ENCODE results near the gene NHEJ1. TPM values are rescaled to one million over a fixed set of nuclear protein-coding genes. Genes with fewer than 3 reads are reported as not detected.

Gene NHEJ1
- total and polyA plus RNA-seq, 2 of the 13 experiments (the other 11 are each of a cell fraction or from before 2014, with no cell fraction given): 30.0 to 30.7 TPM

DNA sequence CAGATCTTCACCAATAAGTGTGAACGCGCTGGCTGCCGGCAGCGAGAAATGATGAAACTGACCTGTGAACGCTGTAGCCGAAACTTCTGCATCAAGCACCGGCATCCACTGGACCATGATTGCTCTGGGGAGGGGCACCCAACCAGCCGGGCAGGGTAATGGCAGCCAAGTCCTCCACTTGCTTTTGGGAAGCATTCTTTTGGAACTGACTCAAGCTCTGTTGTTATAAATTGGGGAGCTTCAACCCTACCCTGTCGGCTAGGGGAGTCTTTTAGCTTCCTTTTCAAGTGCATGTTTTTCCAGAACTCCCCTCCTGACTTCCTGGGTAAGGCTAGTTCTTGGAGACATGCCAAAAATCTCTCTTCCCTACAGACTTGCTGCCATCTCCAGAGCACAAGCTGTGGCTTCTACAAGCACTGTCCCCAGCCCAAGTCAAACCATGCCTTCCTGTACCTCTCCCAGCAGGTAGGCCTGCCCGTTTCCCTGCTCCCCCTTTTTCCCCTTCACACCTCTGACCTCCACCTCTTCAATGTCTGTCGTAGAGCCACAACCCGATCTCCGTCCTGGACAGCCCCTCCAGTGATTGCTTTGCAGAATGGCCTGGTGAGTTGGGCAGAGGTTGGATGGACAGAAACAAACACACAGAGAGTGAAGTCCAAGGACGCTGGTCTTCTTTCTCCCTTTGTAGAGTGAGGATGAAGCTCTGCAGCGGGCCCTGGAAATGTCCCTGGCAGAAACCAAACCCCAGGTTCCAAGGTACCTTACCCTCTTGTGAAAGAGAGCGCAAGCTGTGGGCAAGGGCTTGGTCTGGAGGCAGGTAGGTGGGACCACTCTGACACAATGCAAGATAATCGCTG is 47.5 kb upstream of the NHEJ1 start (continued):
- TF ChIP-seq HNF4A (CRISPR knock-in tag; IDR thresholded peaks at IDR 0.05): peak; percentile 98
- no peak for TF ChIP-seq KAT2B (IDR thresholded peaks at IDR 0.05; ENCODE audit: borderline replicate concordance, low read depth, low read length)
- TF ChIP-seq GFI1 (CRISPR knock-in tag; IDR thresholded peaks at IDR 0.05; ENCODE audit: borderline replicate concordance): peak; percentile 75; the same call in 1 of the 2 replicates
- 0 out of 2 replicates have a peak, but pooled peaks have one; percentile 29 for TF ChIP-seq MED13 (CRISPR knock-in tag; IDR thresholded peaks at IDR 0.05)
- 0 out of 2 replicates have a peak, but pooled peaks have one; percentile 58 for TF ChIP-seq HHEX (CRISPR knock-in tag; IDR thresholded peaks at IDR 0.05)
- no peak for TF ChIP-seq ZNF724P (CRISPR knock-in tag; IDR thresholded peaks at IDR 0.05; ENCODE audit: borderline replicate concordance)
- no peak for TF ChIP-seq ZFP82 (CRISPR knock-in tag; IDR thresholded peaks at IDR 0.05; ENCODE audit: borderline replicate concordance)
- TF ChIP-seq MLXIP (CRISPR knock-in tag; IDR thresholded peaks at IDR 0.05; ENCODE audit: borderline replicate concordance): no peak
- TF ChIP-seq PRDM10 (CRISPR knock-in tag; IDR thresholded peaks at IDR 0.05; ENCODE audit: low read depth): peak; percentile 94
- TF ChIP-seq NBN (conservative IDR thresholded peaks at IDR 0.05): no peak
- peak; percentile 60; the same call in 1 of the 2 replicates for TF ChIP-seq KDM2A (CRISPR knock-in tag; IDR thresholded peaks at IDR 0.05; ENCODE audit: borderline replicate concordance, low read depth)
- peak; percentile 87; the same call in 1 of the 2 replicates for TF ChIP-seq SMAD1 (CRISPR knock-in tag; IDR thresholded peaks at IDR 0.05; ENCODE audit: borderline replicate concordance, low read depth)
- TF ChIP-seq PHF8 (CRISPR knock-in tag; IDR thresholded peaks at IDR 0.05): peak; percentile 66
- no peak for TF ChIP-seq HOXA9 (CRISPR knock-in tag; IDR thresholded peaks at IDR 0.05; ENCODE audit: borderline replicate concordance)
- no peak for TF ChIP-seq SIX4 (CRISPR knock-in tag; IDR thresholded peaks at IDR 0.05)
- TF ChIP-seq MAF1 (CRISPR knock-in tag; IDR thresholded peaks at IDR 0.05; ENCODE audit: borderline replicate concordance): no peak
- TF ChIP-seq ZNF343 (CRISPR knock-in tag; IDR thresholded peaks at IDR 0.05): no peak
- TF ChIP-seq TCF12 (IDR thresholded peaks at IDR 0.05): no peak
- TF ChIP-seq TCF12 (CRISPR knock-in tag; IDR thresholded peaks at IDR 0.05): no peak
- TF ChIP-seq ZNF816 (CRISPR knock-in tag; IDR thresholded peaks at IDR 0.05; ENCODE audit: borderline replicate concordance): no peak; the same call in 1 of the 2 replicates
- peak; percentile 72; the same call in 1 of the 2 replicates for TF ChIP-seq IRF2 (CRISPR knock-in tag; IDR thresholded peaks at IDR 0.05)
- peak; percentile 72; the same call in 1 of the 2 replicates for TF ChIP-seq ELF3 (CRISPR knock-in tag; IDR thresholded peaks at IDR 0.05)
- TF ChIP-seq MAZ (IDR thresholded peaks at IDR 0.05; ENCODE audit: borderline replicate concordance, low read depth, low read length): no peak
- no peak for TF ChIP-seq MAZ (CRISPR knock-in tag; IDR thresholded peaks at IDR 0.05; ENCODE audit: low read depth)
- no peak; the same call in 1 of the 2 replicates for TF ChIP-seq MBD4 (IDR thresholded peaks at IDR 0.05; ENCODE audit: borderline replicate concordance, low read length)

Measured in HepG2 (cell line).